Body of pancreas (tissue), 4 donors: ENCODE data around the gene GDPD2. TPM values are rescaled to one million over a fixed set of nuclear protein-coding genes. Genes with fewer than 3 reads are reported as not detected.

Experiments used
- ATAC-seq: fragments of 150-250 bp; one replicate; pipeline ENCODE4 v1.9.1; 2016
- DNase-seq, 4 donors: peaks; one replicate each; pipeline ENCODE4 v3.0.0-alpha.2; 2019
- H3K27ac ChIP-seq, 4 donors: fragments of 200-600 bp; sonication (generic); 1 replicate in 3 of 4; 2 replicates in 1 of 4; pipeline versions ENCODE4 v1.5.1 to v1.6.1; 2016 to 2019; ENCODE audit warnings: mild to moderate bottlenecking in 1 of 4, mixed read lengths in 1 of 4, moderate library complexity in 1 of 4
- H3K27me3 ChIP-seq, 2 donors: fragments of 200-600 bp; sonication (generic); one replicate each; pipeline ENCODE4 v1.6.0; 2016; ENCODE audit warnings: mild to moderate bottlenecking in 1 of 2
- H3K36me3 ChIP-seq, 2 donors: fragments of 200-600 bp; sonication (generic); replicated peaks in 1 of 2; 2 replicates each; pipeline ENCODE4 v1.5.1; 2016; ENCODE audit warnings: low read depth in 2 of 2; ENCODE audit not compliant: insufficient read depth in 1 of 2
- H3K4me1 ChIP-seq: fragments of 200-600 bp; sonication (generic); one replicate; pipeline ENCODE4 v1.6.0; 2016
- H3K4me3 ChIP-seq, 2 donors: fragments of 200-600 bp; sonication (generic); 1 replicate in 1 of 2; 2 replicates in 1 of 2; pipeline ENCODE4 v1.5.1; 2016 to 2019
- H3K9me3 ChIP-seq, 3 donors: fragments of 200-600 bp; sonication (generic); 1 replicate in 2 of 3; 2 replicates in 1 of 3; pipeline ENCODE4 v1.5.1; 2016
- POLR2A ChIP-seq, 3 donors: fragments of 450-650 bp; IDR thresholded peaks; one replicate each; pipeline ENCODE4 v1.6.1; 2016; ENCODE audit warnings: antibody characterized with exemption in 3 of 3, mild to moderate bottlenecking in 2 of 3
- WGBS, 2 donors: methylation state at CpG; one replicate each; pipeline ENCODE4 v1.1.5; 2017; 5-methylcytosine and 5-hydroxymethylcytosine counted together
- intact Hi-C: fragments of 100-400 bp; cut with DNase I; formaldehyde crosslinking; loops from one replicate; pipeline ENCODE4 v1.15.1; 2023
- total RNA-seq, 2 donors: library from RNA; depleted of rRNA; stranded (reverse); fragments of >200 nt; gene quantifications; one replicate each; pipeline ENCODE4 v1.1.0, GENCODE V29; 2016
- TF ChIP-seq, protein P1 (sequence below), 7 experiments: fragments of 450-650 bp in 4 of 7; fragments of 200-600 bp in 3 of 7; sonication (generic) in 3 of 7; IDR thresholded peaks; one replicate each; pipeline ENCODE4 v1.5.1; 2016 to 2019; ENCODE audit warnings: antibody characterized with exemption in 7 of 7

Gene GDPD2
- total RNA-seq, 2 donors from 2014 or later: 0.26 TPM; not detected in 1

DNA sequence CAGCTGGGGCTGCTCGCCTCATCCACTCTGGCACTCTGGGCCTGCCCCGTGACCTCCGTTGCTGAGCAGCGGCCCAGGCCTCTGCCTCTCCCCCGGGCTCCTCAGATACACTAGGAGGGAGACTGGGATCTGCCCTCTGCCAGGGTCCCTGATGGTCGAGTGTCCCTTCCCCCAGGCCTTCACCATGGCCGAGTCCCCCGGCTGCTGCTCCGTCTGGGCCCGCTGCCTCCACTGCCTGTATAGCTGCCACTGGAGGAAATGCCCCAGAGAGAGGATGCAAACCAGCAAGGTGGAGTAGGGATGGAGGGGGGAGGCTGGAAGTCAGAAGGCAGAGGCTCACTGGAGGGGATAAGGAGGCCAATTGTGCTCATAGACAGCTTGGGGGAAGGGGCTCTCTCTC, 1.7 kb downstream of the GDPD2 start:
- intact Hi-C loops: loop anchor here (10.0 kb wide), 1 partner anchor 240 kb away; no protein-coding TSS in a partner anchor
- H3K4me1 ChIP-seq: no peaks in the 10 kb centered on the region
- WGBS, 2 donors: 89% methylated on average over 8 of the region's 10 CpGs; no CpG with 5 or more reads in 1 of the 2 donors

DNA sequence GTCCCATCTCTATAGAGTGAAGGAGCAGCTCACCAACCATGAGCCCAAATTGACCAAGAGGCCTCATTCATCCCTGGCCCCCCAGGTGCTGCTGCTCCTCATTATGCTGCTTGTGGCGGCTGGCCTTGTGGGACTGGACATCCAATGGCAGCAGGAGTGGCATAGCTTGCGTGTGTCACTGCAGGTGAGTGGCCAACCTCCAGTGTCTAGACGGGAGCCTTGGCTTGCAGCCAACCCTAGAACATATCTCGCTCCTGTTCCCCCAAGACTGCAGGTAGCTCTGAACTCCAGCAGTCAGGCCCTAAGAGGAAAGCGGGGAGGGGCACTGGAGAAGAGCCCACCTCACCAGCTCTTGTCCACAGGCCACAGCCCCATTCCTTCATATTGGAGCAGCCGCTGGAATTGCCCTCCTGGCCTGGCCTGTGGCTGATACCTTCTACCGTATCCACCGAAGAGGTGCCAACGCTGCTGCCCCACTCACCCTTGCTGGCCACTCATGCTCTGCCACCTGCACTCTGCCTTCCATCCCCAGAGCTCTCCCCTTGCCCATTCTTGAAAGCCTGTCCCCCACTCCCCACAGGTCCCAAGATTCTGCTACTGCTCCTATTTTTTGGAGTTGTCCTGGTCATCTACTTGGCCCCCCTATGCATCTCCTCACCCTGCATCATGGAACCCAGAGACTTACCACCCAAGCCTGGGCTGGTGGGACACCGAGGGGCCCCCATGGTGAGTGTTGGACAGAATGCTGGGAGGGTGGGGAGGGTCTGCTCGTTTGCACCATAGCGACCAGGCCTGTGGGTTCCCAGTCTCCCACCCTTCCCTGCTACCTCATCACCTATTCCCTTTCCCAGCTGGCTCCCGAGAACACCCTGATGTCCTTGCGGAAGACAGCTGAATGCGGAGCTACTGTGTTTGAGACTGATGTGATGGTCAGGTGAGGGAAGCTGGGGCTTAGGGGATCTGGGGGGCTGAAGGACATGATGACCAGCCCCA, 3.5 kb downstream of the GDPD2 start:
- intact Hi-C loops: loop anchor here (10.0 kb wide), 1 partner anchor 238 kb away; no protein-coding TSS in a partner anchor
- 80 to 83% methylated on average over 8 to 9 of the region's 15 CpGs for WGBS, 2 donors

More for the DNA sequence above, 1.7 kb downstream of the GDPD2 start:
- Histone ChIP-seq H3K36me3 (no peaks in the 10 kb centered on the region), H3K27ac (no peak overlapping the region), H3K27me3 (no peaks in the 10 kb centered on the region), H3K9me3 (no peaks in the 10 kb centered on the region), H3K4me3 (no peak overlapping the region)
- TF ChIP-seq, protein P1, sequence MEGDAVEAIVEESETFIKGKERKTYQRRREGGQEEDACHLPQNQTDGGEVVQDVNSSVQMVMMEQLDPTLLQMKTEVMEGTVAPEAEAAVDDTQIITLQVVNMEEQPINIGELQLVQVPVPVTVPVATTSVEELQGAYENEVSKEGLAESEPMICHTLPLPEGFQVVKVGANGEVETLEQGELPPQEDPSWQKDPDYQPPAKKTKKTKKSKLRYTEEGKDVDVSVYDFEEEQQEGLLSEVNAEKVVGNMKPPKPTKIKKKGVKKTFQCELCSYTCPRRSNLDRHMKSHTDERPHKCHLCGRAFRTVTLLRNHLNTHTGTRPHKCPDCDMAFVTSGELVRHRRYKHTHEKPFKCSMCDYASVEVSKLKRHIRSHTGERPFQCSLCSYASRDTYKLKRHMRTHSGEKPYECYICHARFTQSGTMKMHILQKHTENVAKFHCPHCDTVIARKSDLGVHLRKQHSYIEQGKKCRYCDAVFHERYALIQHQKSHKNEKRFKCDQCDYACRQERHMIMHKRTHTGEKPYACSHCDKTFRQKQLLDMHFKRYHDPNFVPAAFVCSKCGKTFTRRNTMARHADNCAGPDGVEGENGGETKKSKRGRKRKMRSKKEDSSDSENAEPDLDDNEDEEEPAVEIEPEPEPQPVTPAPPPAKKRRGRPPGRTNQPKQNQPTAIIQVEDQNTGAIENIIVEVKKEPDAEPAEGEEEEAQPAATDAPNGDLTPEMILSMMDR (IDR thresholded peaks at IDR 0.05): no peak
- no peak for TF ChIP-seq POLR2A (IDR thresholded peaks at IDR 0.05)
- no peak for DNase-seq
- ATAC-seq: no peak

DNA sequence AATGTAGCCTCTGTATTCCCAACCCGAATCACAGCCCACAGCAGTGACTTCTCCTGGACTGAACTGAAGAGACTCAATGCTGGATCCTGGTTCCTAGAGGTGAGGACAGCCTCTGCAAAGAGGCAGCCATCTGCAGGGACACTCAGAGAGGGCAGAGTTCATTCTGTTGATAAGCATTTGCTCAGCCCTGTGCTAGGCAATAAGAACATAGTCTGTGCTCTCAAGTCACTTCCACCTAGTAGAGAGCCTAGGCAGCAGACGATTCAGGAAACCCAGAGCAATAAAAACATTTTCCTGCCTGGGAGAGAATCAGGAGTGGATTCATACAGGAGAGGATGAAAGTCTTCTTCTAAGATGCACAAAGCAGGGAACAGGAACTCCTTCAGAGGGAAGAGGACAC, 4.3 kb downstream of the GDPD2 start:
- intact Hi-C loops: loop anchor here (10.0 kb wide), 1 partner anchor 237 kb away; no protein-coding TSS in a partner anchor
- Histone ChIP-seq H3K27me3 (no peaks in the 10 kb centered on the region), H3K9me3 (no peaks in the 10 kb centered on the region), H3K4me1 (no peaks in the 10 kb centered on the region), H3K4me3 (no peak overlapping the region), H3K27ac (no peak overlapping the region), H3K36me3 (no peaks in the 10 kb centered on the region)
- ATAC-seq (no peak), DNase-seq (no peak)
- 10 to 22% methylated on average over 1 of the region's 2 CpGs for WGBS, 2 donors
- TF ChIP-seq, protein P1 (IDR thresholded peaks at IDR 0.05): no peak
- TF ChIP-seq POLR2A (IDR thresholded peaks at IDR 0.05): no peak

More for the DNA sequence above, 3.5 kb downstream of the GDPD2 start:
- H3K27me3 ChIP-seq: no peaks in the 10 kb centered on the region
- no peaks in the 10 kb centered on the region for H3K4me1 ChIP-seq
- TF ChIP-seq POLR2A (IDR thresholded peaks at IDR 0.05): no peak
- TF ChIP-seq, protein P1 (IDR thresholded peaks at IDR 0.05): no peak
- DNase-seq (no peak), ATAC-seq (no peak)
- no peak overlapping the region for H3K27ac ChIP-seq
- no peaks in the 10 kb centered on the region for H3K36me3 ChIP-seq
- H3K4me3 ChIP-seq: no peak overlapping the region
- H3K9me3 ChIP-seq: no peaks in the 10 kb centered on the region

DNA sequence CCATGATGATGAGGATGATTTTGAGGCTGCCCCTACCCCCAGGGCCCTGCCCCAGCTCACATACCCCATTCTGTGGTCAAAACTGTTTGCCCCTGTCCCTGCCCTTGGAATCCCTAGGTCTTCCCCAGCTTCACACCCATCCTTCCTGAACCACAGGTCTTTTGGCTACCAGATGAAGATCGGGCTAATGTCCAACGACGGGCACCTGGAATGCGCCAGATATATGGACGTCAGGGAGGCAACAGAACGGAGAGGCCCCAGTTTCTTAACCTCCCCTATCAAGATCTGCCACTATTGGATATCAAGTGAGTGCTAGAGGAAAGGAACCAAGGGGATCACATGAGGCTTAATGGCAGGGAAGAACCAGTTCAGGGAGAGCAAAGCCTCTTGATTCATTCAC, 6.6 kb downstream of the GDPD2 start:
- DNase-seq (no peak), ATAC-seq (no peak)
- 83 to 86% methylated on average over 1 to 6 of the region's 6 CpGs for WGBS, 2 donors
- intact Hi-C loops: loop anchor here (10.0 kb wide), 1 partner anchor 235 kb away; no protein-coding TSS in a partner anchor
- no peak overlapping the region for H3K4me3 ChIP-seq
- H3K27ac ChIP-seq: no peak overlapping the region
- TF ChIP-seq, protein P1 (IDR thresholded peaks at IDR 0.05): no peak
- no peak for TF ChIP-seq POLR2A (IDR thresholded peaks at IDR 0.05)
- H3K36me3 ChIP-seq: no peaks in the 10 kb centered on the region
- no peaks in the 10 kb centered on the region for H3K27me3 ChIP-seq
- H3K4me1 ChIP-seq: peaks cover 7% of the 10 kb centered on the region
- no peaks in the 10 kb centered on the region for H3K9me3 ChIP-seq
